GM19438 (cell line): ENCODE data around the gene SH3TC1.

Source experiments
- ATAC-seq: cut with Tn5 transposase; IDR thresholded peaks from one replicate; pipeline ENCODE4 v1.9.1; 2021; ENCODE audit warnings: low read depth; ENCODE audit not compliant: unreplicated experiment

The SH3TC1 gene

GRCh38 chr4:8272472-8273428 lies 73.7 kb downstream of the SH3TC1 start:
- no peak for ATAC-seq

GRCh38 chr4:8273450-8273849 lies 74.4 kb downstream of the SH3TC1 start:
- no peak for ATAC-seq

GRCh38 chr4:8274066-8274652 lies 75.1 kb downstream of the SH3TC1 start:
- no peak for ATAC-seq

- ATAC-seq: no peak
Observed at GRCh38 chr4:8274765-8275547, 75.9 kb downstream of the SH3TC1 start.

GRCh38 chr4:8275548-8275910 lies 76.4 kb downstream of the SH3TC1 start:
- ATAC-seq: no peak

GRCh38 chr4:8276358-8277240 lies 77.5 kb downstream of the SH3TC1 start:
- no peak for ATAC-seq

GRCh38 chr4:8277356-8278008 lies 78.4 kb downstream of the SH3TC1 start:
- ATAC-seq: no peak

- ATAC-seq: no peak
Observed at GRCh38 chr4:8278009-8278395, 78.9 kb downstream of the SH3TC1 start.

GRCh38 chr4:8278421-8279287 lies 79.6 kb downstream of the SH3TC1 start:
- ATAC-seq: no peak

GRCh38 chr4:8279321-8280157 lies 80.4 kb downstream of the SH3TC1 start:
- ATAC-seq: no peak

GRCh38 chr4:8280158-8280875 lies 81.2 kb downstream of the SH3TC1 start:
- ATAC-seq: no peak

GRCh38 chr4:8280876-8281440 lies 81.9 kb downstream of the SH3TC1 start:
- no peak for ATAC-seq

- no peak for ATAC-seq
Observed at GRCh38 chr4:8281519-8282133, 82.5 kb downstream of the SH3TC1 start.

GRCh38 chr4:8282134-8282641 lies 83.1 kb downstream of the SH3TC1 start:
- ATAC-seq: no peak

- ATAC-seq: no peak
Observed at GRCh38 chr4:8282742-8283141, 83.7 kb downstream of the SH3TC1 start.

GRCh38 chr4:8283161-8283560 lies 84.1 kb downstream of the SH3TC1 start:
- ATAC-seq: no peak
